Thyroid gland (tissue), 4 donors: Measurements from ENCODE around the gene MRPS27. TPM values are rescaled to one million over a fixed set of nuclear protein-coding genes. Genes with fewer than 3 reads are reported as not detected.

Source experiments
- DNase-seq, 2 donors: peaks; one replicate each; pipeline ENCODE4 v3.0.0-alpha.2; 2019
- H3K27ac ChIP-seq, 3 donors: fragments of 200-600 bp; sonication (generic); 1 replicate in 2 of 3; 2 replicates in 1 of 3; pipeline ENCODE4 v1.5.1; 2016 to 2019; ENCODE audit warnings: mild to moderate bottlenecking in 1 of 3, moderate library complexity in 1 of 3
- H3K27me3 ChIP-seq: fragments of 200-600 bp; sonication (generic); one replicate; pipeline ENCODE4 v1.5.1; 2019
- H3K36me3 ChIP-seq, 2 donors: fragments of 200-600 bp; sonication (generic); one replicate each; pipeline ENCODE4 v1.5.1; 2016 to 2019
- H3K4me1 ChIP-seq, 2 donors: fragments of 200-600 bp; sonication (generic); one replicate each; pipeline ENCODE4 v1.5.1; 2017 to 2019
- H3K4me3 ChIP-seq, 3 donors: fragments of 200-600 bp; sonication (generic); replicated peaks in 1 of 3; 1 replicate in 2 of 3; 2 replicates in 1 of 3; pipeline ENCODE4 v1.5.1; 2016; ENCODE audit warnings: mild to moderate bottlenecking in 1 of 3
- H3K9me3 ChIP-seq: fragments of 200-600 bp; sonication (generic); one replicate; pipeline ENCODE4 v1.5.1; 2017
- POLR2A ChIP-seq, 2 donors: fragments of 450-650 bp; IDR thresholded peaks; one replicate each; pipeline ENCODE4 v1.6.1; 2017; ENCODE audit warnings: antibody characterized with exemption in 2 of 2, mild to moderate bottlenecking in 2 of 2, moderate library complexity in 1 of 2
- WGBS, 2 donors: methylation state at CpG; one replicate each; pipeline ENCODE4 v1.1.5; 2017; 5-methylcytosine and 5-hydroxymethylcytosine counted together
- intact Hi-C: fragments of 100-400 bp; cut with DNase I; formaldehyde crosslinking; loops from one replicate; pipeline ENCODE4 v1.15.1; 2023
- total RNA-seq, 4 donors: library from RNA; depleted of rRNA; stranded (reverse); fragments of >200 nt; gene quantifications; one replicate each; pipeline ENCODE4 v1.2.3, GENCODE V29; 2016
- TF ChIP-seq, protein P1 (sequence below), 6 experiments: fragments of 200-600 bp in 3 of 6; fragments of 450-650 bp in 3 of 6; sonication (generic) in 3 of 6; IDR thresholded peaks; one replicate each; pipeline ENCODE4 v1.5.1; 2016 to 2019; ENCODE audit warnings: antibody characterized with exemption in 6 of 6, mild to moderate bottlenecking in 2 of 6, inconsistent platforms in 1 of 6, moderate library complexity in 1 of 6

MRPS27 gene
- total RNA-seq, 4 donors from 2014 or later: 71.4 to 86.1 (median 80.4) TPM

DNA sequence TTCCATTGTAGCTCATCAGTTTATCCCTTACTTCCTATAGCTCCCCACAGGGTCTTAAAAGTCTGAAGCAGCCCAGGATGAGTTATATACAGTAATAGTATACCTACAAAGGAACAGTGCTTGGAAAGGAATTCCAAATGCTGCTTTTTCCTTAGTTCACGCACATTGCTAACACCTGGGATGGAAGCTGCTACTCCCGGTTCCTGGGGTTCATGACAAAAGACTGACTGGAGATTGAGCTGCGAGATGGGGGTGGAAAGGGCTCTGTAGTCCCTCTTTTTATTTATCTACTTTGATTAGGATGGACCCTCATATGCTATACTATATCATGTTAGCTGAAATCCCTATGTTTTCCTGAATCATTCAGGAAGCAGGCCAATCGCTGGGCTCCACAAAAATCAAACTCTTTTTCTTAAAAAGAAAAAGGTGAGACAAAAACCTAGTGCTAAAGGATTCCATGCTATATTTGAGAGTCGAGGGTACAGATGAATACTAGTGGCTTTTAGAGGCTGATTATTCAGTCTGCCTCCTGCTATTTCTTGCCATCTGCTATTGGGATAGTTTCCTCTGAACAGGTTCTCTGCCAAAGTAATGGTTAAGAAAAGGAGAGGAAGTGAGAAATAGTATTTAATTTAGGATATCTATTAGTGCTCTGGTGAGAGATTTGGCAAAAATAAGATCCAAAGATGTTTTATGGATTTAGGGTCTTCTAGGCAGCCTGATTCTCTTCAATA, 81.2 kb downstream of the MRPS27 start:
- intact Hi-C loops: no loop called here
- TF ChIP-seq POLR2A (IDR thresholded peaks at IDR 0.05): no peak
- TF ChIP-seq, protein P1, sequence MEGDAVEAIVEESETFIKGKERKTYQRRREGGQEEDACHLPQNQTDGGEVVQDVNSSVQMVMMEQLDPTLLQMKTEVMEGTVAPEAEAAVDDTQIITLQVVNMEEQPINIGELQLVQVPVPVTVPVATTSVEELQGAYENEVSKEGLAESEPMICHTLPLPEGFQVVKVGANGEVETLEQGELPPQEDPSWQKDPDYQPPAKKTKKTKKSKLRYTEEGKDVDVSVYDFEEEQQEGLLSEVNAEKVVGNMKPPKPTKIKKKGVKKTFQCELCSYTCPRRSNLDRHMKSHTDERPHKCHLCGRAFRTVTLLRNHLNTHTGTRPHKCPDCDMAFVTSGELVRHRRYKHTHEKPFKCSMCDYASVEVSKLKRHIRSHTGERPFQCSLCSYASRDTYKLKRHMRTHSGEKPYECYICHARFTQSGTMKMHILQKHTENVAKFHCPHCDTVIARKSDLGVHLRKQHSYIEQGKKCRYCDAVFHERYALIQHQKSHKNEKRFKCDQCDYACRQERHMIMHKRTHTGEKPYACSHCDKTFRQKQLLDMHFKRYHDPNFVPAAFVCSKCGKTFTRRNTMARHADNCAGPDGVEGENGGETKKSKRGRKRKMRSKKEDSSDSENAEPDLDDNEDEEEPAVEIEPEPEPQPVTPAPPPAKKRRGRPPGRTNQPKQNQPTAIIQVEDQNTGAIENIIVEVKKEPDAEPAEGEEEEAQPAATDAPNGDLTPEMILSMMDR (IDR thresholded peaks at IDR 0.05): no peak
- no peak overlapping the region for H3K4me3 ChIP-seq
- 92 to 93% methylated on average over 5 of the region's 5 CpGs for WGBS, 2 donors
- DNase-seq: no peak
- no peaks in the 10 kb centered on the region for H3K27me3 ChIP-seq
- H3K36me3 ChIP-seq: no peaks in the 10 kb centered on the region
- H3K4me1 ChIP-seq: peaks cover 4 to 16% of the 10 kb centered on the region in 2 donors
- H3K27ac ChIP-seq: no peak overlapping the region
- no peaks in the 10 kb centered on the region for H3K9me3 ChIP-seq

DNA sequence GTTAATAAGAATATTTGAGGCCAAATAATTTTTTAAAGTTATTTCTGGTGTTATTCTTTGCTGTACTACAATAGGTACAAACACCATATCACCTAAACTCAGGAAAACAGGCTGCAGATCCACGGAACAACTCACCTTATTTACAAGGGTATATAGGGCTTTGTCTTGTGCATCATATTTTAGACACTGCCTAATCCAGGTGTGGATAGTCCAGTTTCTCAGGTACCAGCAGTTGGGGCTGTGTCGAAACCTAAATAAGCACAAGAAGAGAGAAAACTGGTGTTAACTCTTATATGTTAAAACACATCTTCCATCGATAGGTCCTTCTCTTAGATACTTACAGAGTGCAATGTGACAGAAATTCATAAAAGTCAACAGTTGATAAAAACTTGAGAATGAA, 82.2 kb downstream of the MRPS27 start:
- no peak for DNase-seq
- no peaks in the 10 kb centered on the region for H3K9me3 ChIP-seq
- intact Hi-C loops: no loop called here
- no peaks in the 10 kb centered on the region for H3K27me3 ChIP-seq
- peaks cover 4 to 14% of the 10 kb centered on the region in 2 donors for H3K4me1 ChIP-seq
- no peak overlapping the region for H3K4me3 ChIP-seq
- TF ChIP-seq POLR2A (IDR thresholded peaks at IDR 0.05): no peak
- TF ChIP-seq, protein P1 (IDR thresholded peaks at IDR 0.05): no peak
- H3K27ac ChIP-seq: no peak overlapping the region
- no peaks in the 10 kb centered on the region for H3K36me3 ChIP-seq
- WGBS, 2 donors: 95 to 98% methylated on average over 3 of the region's 3 CpGs

DNA sequence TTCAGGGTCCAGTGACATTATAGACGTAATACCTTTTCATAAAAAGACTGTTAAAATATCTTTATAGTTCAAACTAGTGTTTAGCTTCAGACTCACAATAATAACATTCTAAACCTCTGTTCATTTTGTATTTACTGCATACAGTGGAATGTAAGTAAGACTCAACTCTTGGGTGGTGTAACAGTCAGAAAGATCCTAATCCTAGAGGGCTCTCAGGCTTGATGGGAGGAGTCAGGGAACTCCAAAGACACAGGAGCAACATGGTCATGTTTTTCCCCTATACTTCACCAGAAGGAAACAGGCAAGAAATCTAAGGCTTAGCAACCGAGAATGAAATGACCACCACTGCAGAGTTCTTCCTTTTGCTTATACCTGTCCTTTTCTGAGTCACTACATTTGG, 82.6 kb downstream of the MRPS27 start:
- no peak overlapping the region for H3K27ac ChIP-seq
- DNase-seq: no peak
- no peaks in the 10 kb centered on the region for H3K27me3 ChIP-seq
- 96 to 98% methylated on average over 2 of the region's 2 CpGs for WGBS, 2 donors
- no peaks in the 10 kb centered on the region for H3K9me3 ChIP-seq
- H3K4me3 ChIP-seq: no peak overlapping the region
- intact Hi-C loops: no loop called here
- TF ChIP-seq, protein P1 (IDR thresholded peaks at IDR 0.05): no peak
- TF ChIP-seq POLR2A (IDR thresholded peaks at IDR 0.05): no peak
- H3K4me1 ChIP-seq: peaks cover 4 to 9% of the 10 kb centered on the region in 2 donors
- H3K36me3 ChIP-seq: no peaks in the 10 kb centered on the region

DNA sequence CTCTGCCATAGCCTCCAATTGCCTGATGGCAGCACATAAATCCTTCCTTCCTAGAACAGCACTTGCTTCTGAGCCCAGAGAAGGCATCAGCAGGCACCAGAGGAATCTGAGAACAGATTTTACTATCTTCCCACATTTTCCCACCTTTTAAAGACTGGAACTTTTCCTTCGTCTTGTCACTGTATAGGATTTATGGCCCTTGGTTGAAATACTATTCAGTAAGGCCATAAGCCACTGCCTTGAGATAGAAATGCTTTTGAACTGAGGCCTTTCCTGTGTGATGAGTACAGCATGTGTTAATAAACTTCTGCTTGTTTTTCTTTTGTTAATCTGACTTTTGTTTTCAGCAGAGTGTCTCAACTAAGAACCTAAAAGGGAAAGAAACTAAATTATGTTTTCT, 84.3 kb downstream of the MRPS27 start:
- Histone ChIP-seq H3K4me1 (peaks cover 6 to 10% of the 10 kb centered on the region in 2 donors), H3K27ac (no peak overlapping the region), H3K4me3 (no peak overlapping the region), H3K9me3 (no peaks in the 10 kb centered on the region), H3K27me3 (no peaks in the 10 kb centered on the region), H3K36me3 (no peaks in the 10 kb centered on the region)
- intact Hi-C loops: no loop called here
- TF ChIP-seq POLR2A (IDR thresholded peaks at IDR 0.05): no peak
- TF ChIP-seq, protein P1 (IDR thresholded peaks at IDR 0.05): no peak
- no peak for DNase-seq
- 96 to 97% methylated on average over 1 of the region's 1 CpG for WGBS, 2 donors

DNA sequence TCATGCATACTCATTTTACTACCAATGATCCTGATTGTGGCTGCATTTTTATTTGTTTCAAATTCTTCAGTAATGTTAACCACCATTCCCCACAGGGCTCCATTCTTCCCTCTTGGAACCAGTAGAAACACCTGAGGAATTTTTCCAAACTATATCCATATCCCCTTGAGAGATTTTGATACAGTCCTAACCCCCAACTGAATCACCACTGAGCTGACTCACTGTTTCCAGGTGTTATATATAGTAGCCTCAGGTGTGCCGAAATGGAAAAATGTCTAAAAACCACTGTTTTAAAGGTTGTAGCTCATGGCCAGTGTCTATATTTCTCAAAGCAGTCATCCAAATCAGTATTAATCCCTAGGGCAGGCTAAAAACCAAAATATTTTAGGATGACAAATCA, 85.2 kb downstream of the MRPS27 start:
- Histone ChIP-seq H3K9me3 (no peaks in the 10 kb centered on the region), H3K27ac (no peak overlapping the region), H3K4me3 (no peak overlapping the region), H3K27me3 (no peaks in the 10 kb centered on the region), H3K36me3 (no peaks in the 10 kb centered on the region), H3K4me1 (peaks cover 6 to 10% of the 10 kb centered on the region in 2 donors)
- no peak for DNase-seq
- TF ChIP-seq, protein P1 (IDR thresholded peaks at IDR 0.05): no peak
- 94 to 95% methylated on average over 1 of the region's 1 CpG for WGBS, 2 donors
- intact Hi-C loops: no loop called here
